Daoy (cell line): Measurements from ENCODE around the gene CHMP3. TPM values are rescaled to one million over a fixed set of nuclear protein-coding genes. Genes with fewer than 3 reads are reported as not detected.

Source experiments
- DNase-seq: peaks from one replicate; pipeline ENCODE4 v3.0.0-alpha.2; 2015; ENCODE audit warnings: low read depth
- total RNA-seq: library from RNA; depleted of rRNA; stranded (reverse); fragments of >200 nt; shearing (Covaris generic); gene quantifications from 2 replicates; pipeline ENCODE4 v1.2.3, GENCODE V29; 2014; rRNA removed

Gene CHMP3
- total RNA-seq, 1 experiment from 2014 or later: 59.2 TPM

GRCh38 chr2:86470890-86471289 lies 92.4 kb downstream of the CHMP3 start:
- no peak for DNase-seq

- no peak for DNase-seq
These were observed 94.8 kb downstream of the CHMP3 start for GRCh38 chr2:86468162-86469033.

GRCh38 chr2:86466306-86466705 lies 96.9 kb downstream of the CHMP3 start:
- DNase-seq: no peak

GRCh38 chr2:86464652-86465051 lies 98.6 kb downstream of the CHMP3 start:
- DNase-seq: no peak

GRCh38 chr2:86461042-86461743 lies 102.0 kb downstream of the CHMP3 start:
- DNase-seq: no peak

GRCh38 chr2:86455181-86455580 lies 108.1 kb downstream of the CHMP3 start:
- no peak for DNase-seq

GRCh38 chr2:86454238-86454637 lies 109.0 kb downstream of the CHMP3 start:
- no peak for DNase-seq

- no peak for DNase-seq
These were observed 109.4 kb downstream of the CHMP3 start for GRCh38 chr2:86453836-86454235.

Other genes starting within 250 kb of the CHMP3 start
- gene REEP1, start 225.8 kb downstream of the CHMP3 start, total RNA-seq: 4.1 TPM in 2 replicates
- gene KDM3A, start 122.1 kb downstream of the CHMP3 start, total RNA-seq: 10.3 and 12.9 TPM in 2 replicates
- 5.8 and 7.0 TPM in 2 replicates for gene RNF103, start 60.4 kb upstream of the CHMP3 start, total RNA-seq
- 33.5 and 33.9 TPM in 2 replicates for gene RMND5A, start 156.8 kb upstream of the CHMP3 start, total RNA-seq
- not detected in 2 replicates for gene CD8A, start 227.5 kb upstream of the CHMP3 start, total RNA-seq